HL-60/S4 treated with phorbol 12-myristate 13-acetate at 8.2 ng/mL for 4 days and 3 days (cell line): ENCODE measurements around the gene LCP1.

Experiments
- in situ Hi-C: fragments of 300-500 bp; cut with MboI; formaldehyde crosslinking; loops from 2 replicates; pipeline ENCODE4 v1.15.0; 2022; ENCODE audit warnings: low sequenced_read_pairs

Gene LCP1

DNA sequence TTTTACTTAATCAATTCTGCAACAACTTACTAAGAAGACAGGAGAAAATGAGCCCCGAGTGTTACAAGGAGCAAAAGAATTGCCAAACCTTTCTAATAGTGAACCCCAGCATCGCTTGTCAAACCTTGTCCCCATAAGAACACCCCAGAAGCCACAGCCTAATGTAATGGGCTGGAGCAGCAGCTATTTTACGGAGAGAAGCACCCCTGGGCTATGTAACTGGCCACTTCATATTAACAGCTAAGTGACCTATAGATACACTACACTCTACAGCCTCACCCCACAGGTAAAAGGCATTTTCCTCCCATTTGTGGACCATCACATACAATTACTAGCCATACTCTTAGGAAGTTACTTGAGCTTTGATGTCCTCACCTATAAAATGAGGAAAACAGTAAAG is 49.9 kb downstream of the LCP1 start:
- in situ Hi-C loops, result no loop called here

- in situ Hi-C loops, result no loop called here
These were observed 50.3 kb downstream of the LCP1 start for GRCh38 chr13:46131705-46132104.

- in situ Hi-C loops, result no loop called here
These were observed 51.9 kb downstream of the LCP1 start for GRCh38 chr13:46129955-46130618.

DNA sequence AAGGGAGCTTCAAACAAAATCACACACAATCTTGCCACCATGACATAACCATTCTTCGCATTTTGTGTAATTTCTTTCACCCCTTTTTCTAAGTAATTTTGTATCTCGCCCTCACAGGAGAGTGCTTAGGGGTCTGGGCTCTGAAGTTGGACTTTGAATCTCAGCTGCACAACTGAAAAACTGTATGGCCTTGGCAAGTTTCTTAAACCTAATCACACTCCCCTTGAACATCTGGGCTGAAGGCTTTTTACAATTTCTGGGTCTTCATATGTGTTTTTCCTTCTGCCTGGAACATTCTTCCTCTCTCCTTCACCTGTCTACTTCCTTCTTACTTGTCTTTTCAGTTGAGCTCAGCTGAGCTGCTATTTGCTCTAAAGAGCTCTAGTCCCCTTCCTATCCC is 52.9 kb downstream of the LCP1 start:
- in situ Hi-C loops, result no loop called here

- in situ Hi-C loops, result no loop called here
These were observed 54.5 kb downstream of the LCP1 start for GRCh38 chr13:46127358-46128023.

- in situ Hi-C loops, result no loop called here
These were observed 55.2 kb downstream of the LCP1 start for GRCh38 chr13:46126552-46127357.

DNA sequence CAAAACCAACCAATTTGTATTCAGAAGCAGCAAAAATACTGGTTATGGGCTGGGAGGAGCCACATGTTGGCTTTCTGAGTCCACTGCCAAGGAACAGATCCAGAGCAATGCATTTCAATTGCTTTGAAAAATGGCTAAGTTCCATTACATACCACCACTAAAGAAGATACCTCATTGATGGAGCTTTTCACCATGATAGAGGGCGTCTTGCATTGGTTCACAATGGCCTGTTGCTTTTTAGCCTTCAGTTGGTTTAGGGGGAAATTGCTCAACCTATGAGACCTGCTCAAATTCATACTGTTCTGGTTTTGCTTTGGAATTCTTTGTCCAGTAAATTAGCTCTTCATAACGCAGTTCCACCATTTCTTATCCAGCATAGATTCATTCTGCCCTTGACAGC is 55.9 kb downstream of the LCP1 start:
- in situ Hi-C loops, result no loop called here

DNA sequence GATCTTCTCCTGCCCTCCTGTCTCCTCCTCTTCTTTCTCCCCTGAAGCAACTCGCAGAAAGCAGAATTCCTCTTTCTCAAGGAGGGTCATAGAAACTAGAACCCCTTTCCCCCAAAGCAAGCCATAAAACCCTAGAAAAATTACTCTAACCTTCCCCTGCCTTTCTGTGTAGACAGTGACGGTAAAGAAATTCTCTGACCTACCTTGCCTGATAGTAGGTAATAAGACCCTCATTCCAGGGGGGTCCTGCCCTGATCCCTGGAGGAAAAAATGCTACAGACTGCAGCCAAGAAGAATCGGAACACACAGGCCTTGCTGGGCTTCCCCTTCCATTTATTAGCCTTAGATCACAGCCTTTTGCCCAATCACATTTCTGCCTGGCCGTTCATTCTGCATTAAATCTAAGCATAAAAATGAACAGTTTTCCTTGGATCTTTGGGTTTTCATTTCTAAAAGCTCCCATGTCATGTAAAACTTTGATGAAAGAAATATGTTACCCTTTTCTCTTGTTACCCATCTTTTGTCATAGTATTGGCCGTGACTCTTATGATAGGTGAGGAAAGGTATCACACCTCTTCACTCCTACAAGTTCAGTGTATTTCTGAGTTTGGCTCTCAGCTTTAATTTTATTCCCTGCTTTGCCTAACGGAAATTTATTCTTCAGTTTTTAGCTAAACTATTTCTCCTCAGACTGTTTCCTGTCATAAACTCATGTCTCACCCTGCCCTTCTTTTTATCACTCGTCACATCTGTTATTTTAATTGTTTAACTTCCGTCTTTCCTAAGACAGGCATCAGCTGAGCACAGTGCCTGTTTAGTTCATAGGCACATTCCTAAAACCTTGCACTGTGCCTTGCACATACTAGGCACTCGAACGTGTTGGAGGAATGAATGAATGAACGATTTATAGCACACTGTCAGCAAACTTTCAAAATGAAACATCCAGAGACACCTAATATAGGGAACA is 56.7 kb downstream of the LCP1 start:
- in situ Hi-C loops, result no loop called here

DNA sequence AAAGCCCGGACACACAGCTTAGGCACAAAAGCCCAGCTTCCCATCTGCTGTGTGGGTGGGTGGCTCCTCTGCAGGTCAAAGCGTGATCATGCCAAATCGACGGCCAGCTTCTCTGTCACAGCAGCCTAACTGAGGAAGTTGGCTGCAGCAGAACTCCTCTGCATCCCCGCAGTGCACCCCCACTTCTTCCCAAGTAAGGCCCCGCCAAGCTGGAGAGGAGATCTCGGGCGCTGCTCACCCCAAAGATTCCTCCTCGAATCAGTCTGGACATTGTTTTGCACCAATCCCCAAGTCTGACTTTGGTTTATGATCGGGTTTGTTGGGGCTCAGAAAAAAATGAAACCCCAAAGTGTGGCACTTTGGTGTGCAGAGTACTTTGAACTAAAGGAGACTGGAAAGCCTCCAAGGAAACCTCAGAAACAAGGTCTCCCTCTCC is 57.4 kb downstream of the LCP1 start:
- in situ Hi-C loops, result no loop called here

- in situ Hi-C loops, result no loop called here
These were observed 59.7 kb downstream of the LCP1 start for GRCh38 chr13:46122304-46122703.

DNA sequence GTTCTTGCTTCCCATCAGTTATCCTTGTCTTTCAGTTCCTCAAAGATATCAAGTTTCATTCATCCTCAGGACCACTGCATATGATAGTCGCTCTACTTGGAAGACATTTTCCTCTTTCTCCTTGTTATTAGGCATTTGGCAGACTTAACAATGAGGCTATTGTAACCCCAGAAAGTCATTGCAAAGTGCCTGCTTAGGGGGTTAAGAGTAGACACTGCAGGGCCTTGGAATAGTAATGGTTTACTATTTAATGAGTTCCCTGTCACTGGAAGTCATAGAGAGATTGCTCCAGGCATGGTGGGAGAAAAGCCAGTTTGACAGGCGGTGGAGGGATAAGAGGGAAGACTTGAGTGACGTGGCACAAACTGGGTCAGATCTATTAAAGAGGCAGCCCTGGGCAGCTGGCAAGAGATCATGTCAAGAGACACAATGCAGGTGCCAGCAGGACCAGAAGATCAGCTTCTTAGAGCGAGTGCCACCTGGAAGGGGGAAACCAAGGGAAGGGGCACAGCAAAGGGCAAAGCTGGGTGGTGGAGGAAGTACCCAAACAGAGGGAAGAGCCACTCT is 60.3 kb downstream of the LCP1 start:
- in situ Hi-C loops, result no loop called here

DNA sequence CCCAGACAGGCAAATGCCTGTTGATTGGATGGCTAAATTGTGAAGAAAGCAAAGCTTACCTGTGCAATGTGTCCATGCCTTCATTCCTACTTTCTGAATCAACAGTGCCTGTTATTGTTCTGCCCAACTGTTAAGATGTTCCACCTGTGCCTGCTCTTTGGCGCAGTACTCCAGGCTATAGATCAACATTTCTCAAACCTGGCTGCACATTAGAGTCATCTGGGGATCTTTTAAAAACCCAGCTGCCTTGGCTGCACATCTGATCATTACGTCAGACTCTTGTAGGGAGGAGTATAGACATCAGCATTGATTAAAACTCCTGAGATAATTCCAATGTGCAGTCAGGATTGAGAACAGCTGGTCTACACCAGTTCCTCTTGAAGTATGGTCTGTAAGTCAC is 60.9 kb downstream of the LCP1 start:
- in situ Hi-C loops, result no loop called here

DNA sequence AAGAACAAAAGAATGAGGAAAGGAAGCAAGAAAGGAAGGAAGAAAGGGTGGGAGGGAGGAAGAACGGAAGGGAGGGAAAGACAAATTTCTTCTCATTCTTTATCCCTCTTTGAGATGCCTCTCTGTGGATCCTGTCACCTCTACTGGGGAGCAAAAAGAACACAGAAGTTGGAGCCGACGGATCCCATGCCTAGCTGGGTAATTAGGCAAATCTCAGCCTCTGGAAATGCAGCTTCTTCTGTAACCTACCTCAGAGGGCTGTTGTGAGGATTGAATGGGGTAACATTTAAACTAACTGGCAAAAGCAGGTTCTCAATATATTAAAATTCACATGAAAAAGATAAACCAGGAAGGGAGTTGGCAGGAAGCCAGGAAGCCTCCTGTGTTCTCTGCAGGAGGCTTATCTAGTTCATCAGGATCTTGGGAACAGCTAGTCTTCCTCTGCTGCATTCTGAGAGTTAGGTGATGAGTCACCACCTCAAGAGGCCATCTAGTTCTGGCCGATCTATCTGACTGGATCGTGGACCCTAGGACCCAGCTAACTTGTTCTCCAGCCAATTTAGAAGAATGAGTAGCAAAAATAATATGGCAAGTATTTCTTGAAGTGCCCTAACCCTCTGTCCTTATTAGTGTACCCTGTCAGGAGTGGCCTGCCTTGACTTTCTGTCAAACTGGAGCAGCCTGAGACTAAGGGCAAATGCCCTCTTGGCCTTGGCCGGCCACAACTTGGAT is 61.9 kb downstream of the LCP1 start:
- in situ Hi-C loops, result no loop called here

DNA sequence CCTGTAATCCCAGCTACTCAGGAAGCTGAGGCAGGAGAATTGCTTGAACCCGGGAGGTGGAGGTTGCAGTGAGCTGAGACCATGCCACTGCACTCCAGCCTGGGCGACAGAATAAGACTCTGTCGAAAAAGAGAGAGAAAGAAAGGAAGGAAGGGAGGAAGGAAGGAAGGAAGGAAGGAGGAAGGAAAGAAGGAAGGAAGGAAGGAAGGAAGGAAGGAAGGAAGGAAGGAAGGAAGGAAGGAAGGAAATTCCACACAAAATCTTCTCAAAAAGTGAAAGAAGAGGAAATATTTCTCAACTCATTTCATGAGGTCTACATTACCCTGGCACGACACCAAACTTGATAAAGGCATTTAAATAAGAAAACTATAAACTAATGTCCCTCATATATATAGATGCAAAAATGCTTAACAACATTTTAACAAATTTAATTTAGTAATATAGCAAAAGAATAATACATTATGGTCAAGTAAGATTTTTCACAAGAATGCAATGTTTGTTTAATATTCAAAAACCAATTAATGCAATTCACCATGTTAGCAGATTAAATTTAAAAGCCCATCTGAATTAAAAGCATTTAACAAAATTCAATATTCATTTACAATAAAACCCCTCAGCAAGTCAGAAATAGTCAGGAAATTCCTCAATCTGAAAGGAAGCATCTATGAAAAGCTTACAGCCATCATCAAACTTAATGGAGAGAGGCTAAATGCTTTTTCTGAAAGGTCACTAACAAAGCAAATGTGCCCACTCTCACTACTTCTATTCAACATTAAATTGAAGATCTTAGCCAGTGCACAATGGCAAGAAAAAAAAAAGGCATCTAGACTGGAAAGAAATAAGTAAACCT is 65.1 kb downstream of the LCP1 start:
- in situ Hi-C loops, result no loop called here

GRCh38 chr13:46114613-46115012 is 67.4 kb downstream of the LCP1 start:
- in situ Hi-C loops, result no loop called here

GRCh38 chr13:46113596-46113995 is 68.4 kb downstream of the LCP1 start:
- in situ Hi-C loops, result no loop called here

DNA sequence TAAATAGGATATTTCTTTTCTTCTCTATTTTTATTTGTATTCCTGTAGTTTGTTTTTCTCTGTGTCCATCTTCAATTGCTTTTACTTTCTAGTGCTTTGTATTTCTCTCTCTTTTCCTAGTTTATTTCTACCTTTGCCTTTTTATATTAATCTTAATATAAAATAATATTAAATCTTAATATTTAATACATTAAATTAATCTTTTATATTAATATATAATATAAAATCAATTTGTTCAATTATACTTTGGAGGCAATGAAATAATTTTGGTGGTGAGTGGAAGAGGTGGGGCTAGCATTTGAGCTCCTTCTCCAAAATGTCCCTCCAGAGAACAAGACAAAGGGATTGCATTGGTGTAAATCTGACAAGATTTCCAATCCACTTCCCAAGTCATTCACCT is 70.8 kb downstream of the LCP1 start:
- in situ Hi-C loops, result no loop called here

DNA sequence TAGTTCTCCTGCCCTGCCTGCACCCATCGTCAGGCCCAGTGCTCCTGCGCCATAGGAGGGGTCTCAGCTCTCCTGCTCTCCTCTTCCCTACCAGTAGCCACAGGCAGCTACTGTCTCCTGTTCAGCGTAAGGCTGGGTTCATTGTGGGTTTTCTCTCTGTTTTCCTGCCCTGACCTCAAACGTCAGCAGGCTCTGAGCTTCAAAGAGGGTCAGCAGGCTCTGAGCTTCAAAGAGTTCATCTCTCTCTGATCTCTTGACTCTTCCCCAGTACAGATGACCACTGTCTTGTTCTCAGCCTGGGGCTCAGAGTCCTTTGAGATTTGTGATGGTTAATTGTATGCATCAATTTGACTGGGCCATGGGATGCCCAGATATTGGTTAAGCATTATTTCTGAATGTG is 72.5 kb downstream of the LCP1 start:
- in situ Hi-C loops, result no loop called here

DNA sequence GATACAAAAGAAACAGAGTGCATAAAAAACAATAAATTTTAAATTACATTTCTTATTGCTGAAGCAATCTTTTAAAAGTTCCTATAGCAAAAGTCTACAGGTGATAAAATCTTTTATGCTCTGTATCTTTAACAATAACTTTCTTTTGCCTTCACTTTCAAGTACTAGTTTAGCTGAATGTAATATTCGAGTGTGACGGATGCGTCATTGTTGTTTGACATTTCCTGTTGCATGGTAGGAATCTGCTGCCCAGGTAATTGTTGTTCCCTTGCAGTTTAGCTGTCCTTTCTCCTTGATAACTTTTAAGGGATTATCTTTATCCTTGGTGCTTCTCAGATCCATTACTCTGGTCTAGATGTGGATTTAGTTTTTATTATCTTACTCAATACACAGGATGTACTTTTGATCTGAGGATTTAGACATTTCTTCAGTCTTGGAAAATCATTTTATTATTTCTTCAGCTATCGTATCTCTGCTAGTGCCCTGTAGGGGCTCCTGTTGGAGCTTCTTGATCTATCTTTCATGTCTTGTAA is 75.1 kb downstream of the LCP1 start:
- in situ Hi-C loops, result no loop called here
